Breast epithelium (tissue), 3 donors: Measurements from ENCODE around the gene SLC12A7.

ENCODE experiments used
- CTCF ChIP-seq, 3 donors: fragments of 450-650 bp; IDR thresholded peaks; one replicate each; pipeline ENCODE4 v1.5.1; 2016 to 2017; ENCODE audit warnings: antibody characterized with exemption in 3 of 3, mild to moderate bottlenecking in 3 of 3, moderate library complexity in 3 of 3
- POLR2AphosphoS5 ChIP-seq, 3 donors: sonication (generic); formaldehyde crosslinking; IDR thresholded peaks; one replicate each; pipeline ENCODE4 v1.6.1; 2017; ENCODE audit warnings: antibody characterized with exemption in 3 of 3

- TF ChIP-seq CTCF (IDR thresholded peaks at IDR 0.05) (no peak), POLR2AphosphoS5 (IDR thresholded peaks at IDR 0.05) (no peak)
These were observed 51.3 kb downstream of the SLC12A7 start for GRCh38 chr5:1060535-1060981.
